Stimulated activated CD8-positive, alpha-beta memory T cell treated with anti-CD3 and anti-CD28 coated beads, Interleukin-4, amount 100 ng/mL, for 48 hours (primary cell): ENCODE measurements around the gene PIK3R6.
"Not testable (repeated sequence)": the region's sequence is repeated elsewhere in the genome, so short reads cannot be mapped to it uniquely, and the experiment has no call there.

ENCODE experiments used
- DNase-seq: peaks from one replicate; pipeline ENCODE4 v3.0.0-alpha.2; 2020

The PIK3R6 gene

GRCh38 chr17:8823279-8823678 is 44.2 kb downstream of the PIK3R6 start:
- DNase-seq = no peak

- no peak for DNase-seq
These were observed 45.0 kb downstream of the PIK3R6 start for GRCh38 chr17:8822401-8823035.

GRCh38 chr17:8821446-8822105 is 45.9 kb downstream of the PIK3R6 start:
- no peak for DNase-seq

GRCh38 chr17:8820311-8821010 is 47.0 kb downstream of the PIK3R6 start:
- DNase-seq = no peak

GRCh38 chr17:8818654-8819330 is 48.7 kb downstream of the PIK3R6 start:
- DNase-seq = no peak

GRCh38 chr17:8818047-8818446 is 49.4 kb downstream of the PIK3R6 start:
- DNase-seq = no peak

GRCh38 chr17:8806926-8807550 is 60.4 kb downstream of the PIK3R6 start:
- DNase-seq = no peak

- no peak for DNase-seq
These were observed 61.1 kb downstream of the PIK3R6 start for GRCh38 chr17:8806253-8806925.

GRCh38 chr17:8805396-8805795 is 62.1 kb downstream of the PIK3R6 start:
- not testable (repeated sequence) for DNase-seq

GRCh38 chr17:8803531-8804420 is 63.7 kb downstream of the PIK3R6 start:
- DNase-seq = no peak

- no peak for DNase-seq
These were observed 66.2 kb downstream of the PIK3R6 start for GRCh38 chr17:8801135-8801840.

GRCh38 chr17:8800656-8801055 is 66.8 kb downstream of the PIK3R6 start:
- no peak for DNase-seq

GRCh38 chr17:8799570-8800212 is 67.8 kb downstream of the PIK3R6 start:
- DNase-seq = no peak

- no peak for DNase-seq
These were observed 68.5 kb downstream of the PIK3R6 start, which contains the start of gene MFSD6L for GRCh38 chr17:8798846-8799569. TSS of gene MFSD6L (minus strand) at chr17:8799365. CDS start at chr17:8799120, 245 bp downstream.

GRCh38 chr17:8798176-8798845 is 69.2 kb downstream of the PIK3R6 start:
- DNase-seq = no peak

- no peak for DNase-seq
These were observed 69.8 kb downstream of the PIK3R6 start for GRCh38 chr17:8797621-8798175.

GRCh38 chr17:8794636-8795035 is 72.8 kb downstream of the PIK3R6 start:
- DNase-seq = no peak

- DNase-seq = no peak
These were observed 73.8 kb downstream of the PIK3R6 start for GRCh38 chr17:8793649-8794048.
